MM.1S (cell line): ENCODE measurements around the gene APRT.

Source experiments
- CTCF ChIP-seq: fragments of 300-600 bp; sonication (generic); IDR thresholded peaks from 2 replicates; pipeline ENCODE4 v1.5.1; 2016; ENCODE audit warnings: antibody characterized with exemption, low read length, mixed read lengths
- EZH2 ChIP-seq: fragments of 300-600 bp; sonication (generic); optimal IDR thresholded peaks from 2 replicates; pipeline ENCODE3; 2017; ENCODE audit warnings: low read depth, mild to moderate bottlenecking, antibody characterized with exemption, low read length, mixed read lengths
- EZH2phosphoT487 ChIP-seq: fragments of 300-600 bp; sonication (generic); IDR thresholded peaks from 2 replicates; pipeline ENCODE4 v1.6.1; 2018; ENCODE audit warnings: antibody characterized with exemption, low read length

- no peak for TF ChIP-seq CTCF
- TF ChIP-seq EZH2: no peak
- no peak for TF ChIP-seq EZH2phosphoT487
Observed at GRCh38 chr16:88784856-88785105, 26.9 kb downstream of the APRT start.
